Measurements from ENCODE around the gene FNDC11. TPM values are rescaled to one million over a fixed set of nuclear protein-coding genes. Genes with fewer than 3 reads are reported as not detected.

The FNDC11 gene
- total RNA-seq, 1 experiment from 2014 or later, result 2.5 TPM

DNA sequence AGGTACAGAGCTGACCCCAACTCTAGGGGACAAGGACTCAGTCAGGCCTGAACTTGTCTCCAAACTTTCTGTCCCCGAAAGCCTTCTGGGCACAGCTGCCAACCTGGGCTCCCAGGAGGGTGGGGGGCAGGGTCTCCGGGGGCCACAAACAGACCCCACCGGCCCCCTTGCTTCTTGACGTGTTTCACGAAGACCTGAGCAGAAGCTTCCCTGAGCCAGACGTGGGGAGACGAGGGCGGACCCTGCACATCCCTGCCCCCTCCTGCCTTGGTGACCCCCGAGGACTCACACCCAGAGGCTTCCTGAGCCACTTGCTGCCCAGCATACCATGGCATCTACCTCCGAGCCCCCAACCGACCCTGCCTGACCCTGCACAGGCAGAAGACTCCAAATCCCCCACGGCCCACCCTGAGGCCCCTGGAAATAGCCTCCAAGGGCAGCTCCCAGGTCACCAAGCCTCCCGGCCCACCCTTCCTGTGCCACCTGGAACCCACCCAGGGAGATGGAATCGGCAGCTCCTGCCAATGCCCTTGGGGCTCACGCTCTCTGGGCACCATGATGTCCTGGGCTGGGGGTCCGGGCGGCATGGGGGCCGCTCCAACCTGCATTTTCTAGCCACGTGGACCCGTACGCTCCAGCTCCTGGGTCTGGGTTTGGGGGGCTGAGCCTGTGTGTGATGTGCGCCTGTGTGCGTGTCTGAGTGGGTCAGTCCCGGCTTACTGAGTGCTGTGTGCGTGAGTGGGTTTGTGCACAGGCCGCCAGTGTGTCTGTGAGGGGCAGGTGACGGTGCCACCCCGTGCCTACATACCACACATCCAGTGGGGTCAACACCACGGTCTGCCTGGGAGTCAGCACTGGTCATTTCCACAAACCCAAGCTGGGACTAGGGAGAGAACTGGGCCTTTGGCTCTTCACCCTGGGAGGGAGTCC is 14.3 kb upstream of the FNDC11 start:
- H3K4ac ChIP-seq (ENCODE audit: low read depth, low read length), result no peak overlapping the region
- H4K20me1 ChIP-seq (ENCODE audit: control insufficient read depth, insufficient read depth, insufficient read length), result no peaks in the 10 kb centered on the region
- no peak overlapping the region for H3T11ph ChIP-seq (ENCODE audit: low read length)
- Mint-ChIP-seq H3K36me3 (ENCODE audit: insufficient read depth in 1 of 3, low read depth in 3 of 3) (no peaks in the 10 kb centered on the region), H3K9me3 (no peaks in the 10 kb centered on the region), H3K27ac (no peak overlapping the region), H3K27me3 (ENCODE audit: low read depth) (no peaks in the 10 kb centered on the region), H3K4me3 (peak overlapping the region in 1 of 2 experiments; percentile 17; a peak in 2 of 5 replicates), H3K4me1 (peaks cover 3 to 8% of the 10 kb centered on the region in 2 experiments; a peak in 3 of 4 replicates)
- no peak overlapping the region for H4K8ac ChIP-seq (replicated peaks; ENCODE audit: insufficient read length, low read depth, low read length)
- no peak overlapping the region for H4K5ac ChIP-seq (ENCODE audit: insufficient read length, low read depth, low read length)
- H3K23ac ChIP-seq (ENCODE audit: insufficient read length, low read depth, low read length), result no peak overlapping the region
- no CpG with 5 or more reads among the region's 29 CpGs for WGBS (ENCODE audit: extremely low coverage, insufficient read length, low lambda C conversion rate)
- H3K27me3 ChIP-seq (ENCODE audit: insufficient read depth, low read length), result no peaks in the 10 kb centered on the region
- H2BK20ac ChIP-seq (ENCODE audit: low read depth, low read length, poor library complexity, severe bottlenecking), result no peak overlapping the region
- H3K18ac ChIP-seq (ENCODE audit: insufficient read length, low read depth, low read length), result no peak overlapping the region
- no peak for DNase-seq
- no peaks in the 10 kb centered on the region for H3K23me2 ChIP-seq (ENCODE audit: insufficient read length, low read depth, low read length, poor library complexity, severe bottlenecking)
- no peaks in the 10 kb centered on the region for H3K4me1 ChIP-seq (ENCODE audit: insufficient read depth, low read length)
- no peaks in the 10 kb centered on the region for H3K9me3 ChIP-seq (ENCODE audit: control insufficient read depth, low read depth, low read length)
- no peak overlapping the region for H2BK120ac ChIP-seq (ENCODE audit: low read depth, low read length, poor library complexity, severe bottlenecking)
- no peak overlapping the region; the same call in 1 of the 2 replicates for H3K14ac ChIP-seq (ENCODE audit: insufficient read depth, low read length)
- H3K4me2 ChIP-seq (ENCODE audit: insufficient read depth, insufficient read length, low read length), result no peak overlapping the region
- H2BK5ac ChIP-seq (ENCODE audit: insufficient read length, low read length), result no peak overlapping the region
- no peaks in the 10 kb centered on the region for H3K79me2 ChIP-seq (ENCODE audit: insufficient read depth, low read length)
- H2BK12ac ChIP-seq (ENCODE audit: insufficient read length, low read depth, low read length), result no peak overlapping the region
- H4K91ac ChIP-seq (ENCODE audit: insufficient read length, low read depth, low read length), result no peak overlapping the region
- TF ChIP-seq, protein P1, sequence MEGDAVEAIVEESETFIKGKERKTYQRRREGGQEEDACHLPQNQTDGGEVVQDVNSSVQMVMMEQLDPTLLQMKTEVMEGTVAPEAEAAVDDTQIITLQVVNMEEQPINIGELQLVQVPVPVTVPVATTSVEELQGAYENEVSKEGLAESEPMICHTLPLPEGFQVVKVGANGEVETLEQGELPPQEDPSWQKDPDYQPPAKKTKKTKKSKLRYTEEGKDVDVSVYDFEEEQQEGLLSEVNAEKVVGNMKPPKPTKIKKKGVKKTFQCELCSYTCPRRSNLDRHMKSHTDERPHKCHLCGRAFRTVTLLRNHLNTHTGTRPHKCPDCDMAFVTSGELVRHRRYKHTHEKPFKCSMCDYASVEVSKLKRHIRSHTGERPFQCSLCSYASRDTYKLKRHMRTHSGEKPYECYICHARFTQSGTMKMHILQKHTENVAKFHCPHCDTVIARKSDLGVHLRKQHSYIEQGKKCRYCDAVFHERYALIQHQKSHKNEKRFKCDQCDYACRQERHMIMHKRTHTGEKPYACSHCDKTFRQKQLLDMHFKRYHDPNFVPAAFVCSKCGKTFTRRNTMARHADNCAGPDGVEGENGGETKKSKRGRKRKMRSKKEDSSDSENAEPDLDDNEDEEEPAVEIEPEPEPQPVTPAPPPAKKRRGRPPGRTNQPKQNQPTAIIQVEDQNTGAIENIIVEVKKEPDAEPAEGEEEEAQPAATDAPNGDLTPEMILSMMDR (conservative IDR thresholded peaks at IDR 0.05), result no peak
- H3K9ac ChIP-seq (ENCODE audit: extremely low read depth, insufficient read length, low read length), result no peak overlapping the region
- H3K79me1 ChIP-seq (ENCODE audit: insufficient read depth, low read depth, low read length, poor library complexity, severe bottlenecking), result no peaks in the 10 kb centered on the region
- no peak overlapping the region for H3K56ac ChIP-seq (ENCODE audit: insufficient read length, low read depth, low read length)
- H2AK5ac ChIP-seq (ENCODE audit: insufficient read length, low read length), result no peak overlapping the region
- H2BK15ac ChIP-seq (ENCODE audit: low read depth, low read length), result no peak overlapping the region
- no peak overlapping the region for H3K27ac ChIP-seq (ENCODE audit: insufficient read length, low read depth, low read length)
- no peak overlapping the region for H2AFZ ChIP-seq (ENCODE audit: low read length)
